Calu3 (cell line): Measurements from ENCODE around the gene NHERF1. TPM values are rescaled to one million over a fixed set of nuclear protein-coding genes. Genes with fewer than 3 reads are reported as not detected.

Experiments
- BruUV-seq: library from RNA; stranded (reverse); fragments of 400-500 nt; replicated peaks from 2 replicates; lab custom pipeline; 2021; lab: Mats Ljungman, UMichigan
- CTCF ChIA-PET: fragments of 300-600 bp; sonication (Branson Sonifier 250); formaldehyde crosslinking; loops from one replicate; lab custom pipeline; 2022; ENCODE audit warnings: antibody characterized with exemption; lab: Charles Lee
- DNase-seq: peaks from one replicate; pipeline ENCODE4 v3.0.0; 2022
- H3K27ac Mint-ChIP-seq: one replicate; pipeline ENCODE4 v1.8.0; 2022; ENCODE audit warnings: mixed read lengths; ENCODE audit not compliant: unreplicated experiment
- H3K27me3 Mint-ChIP-seq: one replicate; pipeline ENCODE4 v1.8.0; 2022; ENCODE audit warnings: mixed read lengths; ENCODE audit not compliant: unreplicated experiment
- H3K36me3 Mint-ChIP-seq: one replicate; pipeline ENCODE4 v1.8.0; 2022; ENCODE audit warnings: mild to moderate bottlenecking, moderate library complexity, mixed read lengths; ENCODE audit not compliant: insufficient read depth, unreplicated experiment
- H3K4me1 Mint-ChIP-seq: one replicate; pipeline ENCODE4 v1.8.0; 2022; ENCODE audit warnings: mild to moderate bottlenecking, low read depth, mixed read lengths; ENCODE audit not compliant: unreplicated experiment
- H3K4me3 Mint-ChIP-seq: one replicate; pipeline ENCODE4 v1.8.0; 2022; ENCODE audit warnings: mild to moderate bottlenecking, low read depth, moderate library complexity, mixed read lengths; ENCODE audit not compliant: unreplicated experiment
- H3K9me3 Mint-ChIP-seq: one replicate; pipeline ENCODE4 v1.8.0; 2022; ENCODE audit warnings: low read depth, mixed read lengths; ENCODE audit not compliant: unreplicated experiment
- intact Hi-C: fragments of 100-400 bp; cut with micrococcal nuclease; formaldehyde crosslinking; loops from one replicate; pipeline ENCODE4 v1.10.0; 2022; ENCODE audit not compliant: unreplicated experiment
- microRNA-seq: library from miRNA; unstranded; fragments of <30 nt; microRNA quantifications from one replicate; pipeline ENCODE4 v1.2.0, GENCODE V29; 2022
- total RNA-seq: library from RNA; stranded (reverse); gene quantifications from 2 replicates; pipeline ENCODE4 v1.2.3, GENCODE V29; 2022
- TF ChIP-seq, protein P1 (sequence below): fragments of 200-600 bp; IDR thresholded peaks from one replicate; pipeline ENCODE4 v1.8.0; 2022; ENCODE audit warnings: antibody characterized with exemption; ENCODE audit not compliant: unreplicated experiment

The NHERF1 gene
- total RNA-seq, 1 experiment from 2014 or later, result 114 TPM

DNA sequence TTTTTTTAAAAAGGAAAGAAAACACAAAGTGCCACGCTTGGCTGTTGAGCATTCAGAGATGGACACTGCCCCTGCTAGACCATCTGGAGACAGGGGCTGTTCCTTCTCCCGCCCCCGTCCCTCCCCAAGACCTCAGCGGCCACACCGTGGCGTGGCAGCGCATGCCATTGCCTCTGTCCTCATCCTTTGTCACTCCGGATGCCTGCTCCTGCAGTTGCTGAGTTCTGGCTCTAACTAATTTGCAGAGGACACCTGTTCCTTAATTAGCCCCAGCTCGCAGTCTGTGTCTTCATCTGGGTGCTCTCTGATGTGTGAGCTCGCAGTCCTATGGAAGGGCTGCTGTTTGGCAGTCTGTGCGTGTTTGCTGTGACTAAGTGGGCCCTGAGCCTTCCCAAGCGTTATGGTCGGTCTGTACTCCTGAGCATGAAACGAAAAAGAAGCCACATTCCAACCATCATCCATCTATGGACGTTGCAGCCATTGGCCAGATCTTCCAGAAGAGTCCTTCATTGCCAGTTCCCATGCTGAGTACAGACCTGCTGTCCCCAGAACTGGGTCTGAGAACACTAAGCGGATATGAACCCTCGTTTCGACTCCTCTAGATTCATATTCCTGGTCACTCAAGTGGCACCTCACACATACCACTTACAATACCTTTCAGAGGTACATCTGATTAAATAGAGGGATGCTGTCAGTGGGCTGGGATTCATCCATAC, 68.6 kb downstream of the NHERF1 start:
- no peak for DNase-seq
- Mint-ChIP-seq H3K27me3 (no peaks in the 10 kb centered on the region), H3K4me3 (no peak overlapping the region), H3K27ac (no peak overlapping the region), H3K36me3 (peaks cover 9% of the 10 kb centered on the region), H3K9me3 (no peaks in the 10 kb centered on the region), H3K4me1 (no peaks in the 10 kb centered on the region)
- intact Hi-C loops, result no loop called here
- TF ChIP-seq, protein P1, sequence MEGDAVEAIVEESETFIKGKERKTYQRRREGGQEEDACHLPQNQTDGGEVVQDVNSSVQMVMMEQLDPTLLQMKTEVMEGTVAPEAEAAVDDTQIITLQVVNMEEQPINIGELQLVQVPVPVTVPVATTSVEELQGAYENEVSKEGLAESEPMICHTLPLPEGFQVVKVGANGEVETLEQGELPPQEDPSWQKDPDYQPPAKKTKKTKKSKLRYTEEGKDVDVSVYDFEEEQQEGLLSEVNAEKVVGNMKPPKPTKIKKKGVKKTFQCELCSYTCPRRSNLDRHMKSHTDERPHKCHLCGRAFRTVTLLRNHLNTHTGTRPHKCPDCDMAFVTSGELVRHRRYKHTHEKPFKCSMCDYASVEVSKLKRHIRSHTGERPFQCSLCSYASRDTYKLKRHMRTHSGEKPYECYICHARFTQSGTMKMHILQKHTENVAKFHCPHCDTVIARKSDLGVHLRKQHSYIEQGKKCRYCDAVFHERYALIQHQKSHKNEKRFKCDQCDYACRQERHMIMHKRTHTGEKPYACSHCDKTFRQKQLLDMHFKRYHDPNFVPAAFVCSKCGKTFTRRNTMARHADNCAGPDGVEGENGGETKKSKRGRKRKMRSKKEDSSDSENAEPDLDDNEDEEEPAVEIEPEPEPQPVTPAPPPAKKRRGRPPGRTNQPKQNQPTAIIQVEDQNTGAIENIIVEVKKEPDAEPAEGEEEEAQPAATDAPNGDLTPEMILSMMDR, result no peak
- CTCF ChIA-PET, result no interaction called here
- BruUV-seq, result no TSS peak

DNA sequence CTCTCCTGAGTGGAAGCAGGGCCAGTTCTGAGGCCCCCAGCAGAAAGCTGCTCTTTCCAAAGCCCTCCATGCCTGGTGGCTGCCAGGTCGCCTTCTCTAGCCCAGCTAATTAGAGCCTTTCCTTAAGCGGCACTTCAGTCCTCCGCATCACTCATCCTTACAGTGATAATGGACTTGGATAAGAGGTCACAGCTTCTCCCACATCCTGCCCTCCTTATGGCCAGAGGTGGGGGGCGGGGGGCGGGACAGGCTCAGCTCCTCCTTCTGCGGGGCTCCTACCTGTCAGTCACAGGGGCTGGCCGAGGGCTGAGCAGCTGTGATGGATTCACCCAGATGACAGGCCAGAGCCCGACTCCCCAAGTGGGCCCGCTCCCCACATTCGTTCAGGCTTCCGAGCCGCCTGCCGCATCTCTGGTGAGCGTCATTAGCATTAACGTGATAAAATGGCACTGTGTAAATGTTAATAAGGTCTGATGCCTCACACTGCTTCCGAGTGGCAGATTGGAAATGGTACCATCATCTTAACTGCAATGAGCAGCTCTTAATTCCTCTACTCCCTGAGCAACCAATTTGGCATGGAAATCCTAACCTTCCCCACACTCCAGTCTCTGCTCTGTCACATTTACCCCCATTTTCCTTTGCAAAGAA, 70.0 kb downstream of the NHERF1 start:
- BruUV-seq, result no TSS peak
- CTCF ChIA-PET, result no interaction called here
- Mint-ChIP-seq H3K4me1 (no peaks in the 10 kb centered on the region), H3K27ac (no peak overlapping the region), H3K27me3 (no peaks in the 10 kb centered on the region), H3K36me3 (peaks cover 9% of the 10 kb centered on the region), H3K4me3 (no peak overlapping the region), H3K9me3 (no peaks in the 10 kb centered on the region)
- no peak for DNase-seq
- TF ChIP-seq, protein P1, result no peak
- intact Hi-C loops, result no loop called here

Small RNA genes lying within 50 kb of the gene (microRNA-seq; reads per million reads assigned to microRNA genes)
- 108 reads per million, percentile 64 among the genes with 10 or more reads in this experiment for gene MIR3615

Other genes starting within 250 kb of the NHERF1 start
- gene CD300LB, start 217.2 kb upstream of the NHERF1 start, total RNA-seq, result not detected in 2 replicates
- not detected in 2 replicates for gene CD300C, start 202.5 kb upstream of the NHERF1 start, total RNA-seq
- gene CD300H, start 181.1 kb upstream of the NHERF1 start, total RNA-seq, result not detected in 2 replicates
- not detected in 2 replicates for gene CD300LD, start 156.3 kb upstream of the NHERF1 start, total RNA-seq
- gene CD300E, start 124.9 kb upstream of the NHERF1 start, total RNA-seq, result not detected in 2 replicates
- not detected in 2 replicates for gene CD300LF, start 35.7 kb upstream of the NHERF1 start, total RNA-seq
- 0.21 TPM in 1 of 2 replicates, not detected in the other for gene RAB37, start 11.4 kb upstream of the NHERF1 start, total RNA-seq
- 66.5 and 74.7 TPM in 2 replicates for gene NAT9, start 27.7 kb downstream of the NHERF1 start, total RNA-seq
- not detected in 2 replicates for gene GRIN2C, start 111.3 kb downstream of the NHERF1 start, total RNA-seq
- gene FDXR, start 124.4 kb downstream of the NHERF1 start, total RNA-seq, result 8.4 and 13.5 TPM in 2 replicates
- gene FADS6, start 145.0 kb downstream of the NHERF1 start, total RNA-seq, result not detected in 2 replicates
- 0.24 TPM in 1 of 2 replicates, not detected in the other for gene USH1G, start 174.6 kb downstream of the NHERF1 start, total RNA-seq
- not detected in 2 replicates for gene OTOP2, start 175.6 kb downstream of the NHERF1 start, total RNA-seq
- gene OTOP3, start 187.3 kb downstream of the NHERF1 start, total RNA-seq, result not detected in 2 replicates
- gene HID1, start 224.1 kb downstream of the NHERF1 start, total RNA-seq, result 114 and 122 TPM in 2 replicates
- gene CDR2L, start 239.0 kb downstream of the NHERF1 start, total RNA-seq, result 39.4 and 48.3 TPM in 2 replicates